Measurements from ENCODE around the gene LRP1.

DNA sequence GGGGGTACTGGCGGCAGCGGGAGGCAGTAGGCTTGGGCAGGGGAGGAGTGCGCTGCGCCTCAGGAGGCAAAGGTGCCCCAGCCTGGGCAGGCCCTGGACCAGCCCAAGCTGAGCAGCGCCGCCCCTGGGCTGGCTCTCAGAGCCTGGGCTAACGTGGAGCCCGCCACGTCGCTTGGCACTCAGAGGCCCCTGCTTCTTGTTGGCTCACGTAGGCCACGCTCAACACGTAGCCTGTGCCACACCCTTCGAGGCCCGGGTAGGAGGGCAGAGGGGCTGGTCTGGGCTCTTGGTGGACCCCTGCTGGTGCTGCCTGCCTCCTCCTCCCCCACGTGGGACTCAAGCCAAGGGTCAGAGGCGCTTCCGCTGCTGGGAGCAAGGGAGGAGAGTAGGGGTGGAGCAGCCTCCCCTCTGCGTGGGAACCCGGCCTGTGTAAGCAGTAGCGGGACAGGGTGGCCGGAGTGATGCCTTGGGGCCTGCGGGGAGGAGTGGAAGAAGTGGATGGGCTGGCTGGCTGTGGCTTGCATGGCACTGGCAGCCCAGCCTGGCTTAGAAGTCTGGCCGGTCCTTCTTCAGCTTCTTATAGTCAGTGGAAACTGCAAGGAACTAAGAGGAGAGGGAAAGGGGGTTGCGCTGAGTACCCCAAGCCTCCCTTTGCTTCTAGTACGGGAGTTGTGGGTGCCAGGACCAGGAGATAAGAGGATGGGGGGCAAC lies 106.9 kb downstream of the LRP1 start:
- TF ChIP-seq, protein P1, sequence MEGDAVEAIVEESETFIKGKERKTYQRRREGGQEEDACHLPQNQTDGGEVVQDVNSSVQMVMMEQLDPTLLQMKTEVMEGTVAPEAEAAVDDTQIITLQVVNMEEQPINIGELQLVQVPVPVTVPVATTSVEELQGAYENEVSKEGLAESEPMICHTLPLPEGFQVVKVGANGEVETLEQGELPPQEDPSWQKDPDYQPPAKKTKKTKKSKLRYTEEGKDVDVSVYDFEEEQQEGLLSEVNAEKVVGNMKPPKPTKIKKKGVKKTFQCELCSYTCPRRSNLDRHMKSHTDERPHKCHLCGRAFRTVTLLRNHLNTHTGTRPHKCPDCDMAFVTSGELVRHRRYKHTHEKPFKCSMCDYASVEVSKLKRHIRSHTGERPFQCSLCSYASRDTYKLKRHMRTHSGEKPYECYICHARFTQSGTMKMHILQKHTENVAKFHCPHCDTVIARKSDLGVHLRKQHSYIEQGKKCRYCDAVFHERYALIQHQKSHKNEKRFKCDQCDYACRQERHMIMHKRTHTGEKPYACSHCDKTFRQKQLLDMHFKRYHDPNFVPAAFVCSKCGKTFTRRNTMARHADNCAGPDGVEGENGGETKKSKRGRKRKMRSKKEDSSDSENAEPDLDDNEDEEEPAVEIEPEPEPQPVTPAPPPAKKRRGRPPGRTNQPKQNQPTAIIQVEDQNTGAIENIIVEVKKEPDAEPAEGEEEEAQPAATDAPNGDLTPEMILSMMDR (IDR thresholded peaks at IDR 0.05; ENCODE audit: low read depth, low read length): no peak
- TF ChIP-seq POLR2A (IDR thresholded peaks at IDR 0.05; ENCODE audit: extremely low read depth, insufficient read length) (no peak), MYC (IDR thresholded peaks at IDR 0.05; ENCODE audit: low read depth, low read length) (no peak)
- TF ChIP-seq, protein P2, sequence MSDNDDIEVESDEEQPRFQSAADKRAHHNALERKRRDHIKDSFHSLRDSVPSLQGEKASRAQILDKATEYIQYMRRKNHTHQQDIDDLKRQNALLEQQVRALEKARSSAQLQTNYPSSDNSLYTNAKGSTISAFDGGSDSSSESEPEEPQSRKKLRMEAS (IDR thresholded peaks at IDR 0.05; ENCODE audit: low read depth, low read length): no peak
